Activated CD8-positive, alpha-beta memory T cell treated with anti-CD3 and anti-CD28 coated beads for 1 hour (primary cell): Measurements from ENCODE around the gene SAA2.
"Not testable (repeated sequence)": the region's sequence is repeated elsewhere in the genome, so short reads cannot be mapped to it uniquely, and the experiment has no call there.

Source experiments
- DNase-seq, 2 donors: peaks; one replicate each; pipeline ENCODE4 v3.0.0-alpha.2; 2020; ENCODE audit warnings: low read depth in 1 of 2; ENCODE audit errors: extremely low read depth in 1 of 2

Gene SAA2

GRCh38 chr11:18253233-18253632 is 4.8 kb upstream of the SAA2 start:
- no peak for DNase-seq

GRCh38 chr11:18247191-18247581 is 1.3 kb downstream of the SAA2 start:
- not testable (repeated sequence) for DNase-seq

GRCh38 chr11:18246379-18247190 is 1.9 kb downstream of the SAA2 start:
- DNase-seq: not testable (repeated sequence)

GRCh38 chr11:18245396-18245795 is 3.1 kb downstream of the SAA2 start:
- DNase-seq: no peak

- DNase-seq: peak in 1 of 2 donors; percentile 25
These were observed 4.6 kb downstream of the SAA2 start for GRCh38 chr11:18243783-18244362.

GRCh38 chr11:18239655-18240054 is 8.8 kb downstream of the SAA2 start:
- DNase-seq: no peak

- DNase-seq: no peak
These were observed 11.7 kb downstream of the SAA2 start, which contains the start of gene SAA4 for GRCh38 chr11:18236664-18237356. Gene SAA4, minus strand, starts transcription at chr11:18236802. Its CDS starts 876 bp downstream, at chr11:18235926.

- no peak for DNase-seq
These were observed 12.8 kb downstream of the SAA2 start for GRCh38 chr11:18235394-18236334.

GRCh38 chr11:18233912-18234311 is 14.6 kb downstream of the SAA2 start:
- no peak for DNase-seq

GRCh38 chr11:18230859-18231258 is 17.6 kb downstream of the SAA2 start:
- no peak for DNase-seq

- no peak for DNase-seq
These were observed 19.0 kb downstream of the SAA2 start for GRCh38 chr11:18229501-18229900.

- no peak for DNase-seq
These were observed 22.6 kb downstream of the SAA2 start for GRCh38 chr11:18225913-18226312.

- DNase-seq: no peak
These were observed 24.7 kb downstream of the SAA2 start for GRCh38 chr11:18223591-18224387.

- no peak for DNase-seq
These were observed 25.6 kb downstream of the SAA2 start for GRCh38 chr11:18222814-18223421.

- no peak for DNase-seq
These were observed 27.1 kb downstream of the SAA2 start for GRCh38 chr11:18221274-18221876.

GRCh38 chr11:18209058-18209457 is 39.4 kb downstream of the SAA2 start:
- DNase-seq: no peak

- DNase-seq: no peak
These were observed 43.7 kb downstream of the SAA2 start for GRCh38 chr11:18204771-18205170.

GRCh38 chr11:18204220-18204619 is 44.2 kb downstream of the SAA2 start:
- DNase-seq: no peak

- no peak for DNase-seq
These were observed 44.7 kb downstream of the SAA2 start for GRCh38 chr11:18203723-18204122.
